Caki2 (cell line): ENCODE measurements around the gene MED29. TPM values are rescaled to one million over a fixed set of nuclear protein-coding genes. Genes with fewer than 3 reads are reported as not detected.
"Not testable (repeated sequence)": the region's sequence is repeated elsewhere in the genome, so short reads cannot be mapped to it uniquely, and the experiment has no call there.

Experiments used
- DNase-seq: peaks from one replicate; pipeline ENCODE4 v3.0.0-alpha.2; 2015; ENCODE audit warnings: low read depth
- in situ Hi-C: cut with HindIII; loops from 2 replicates; pipeline ENCODE4 v1.10.0; 2016; ENCODE audit warnings: low sequenced_read_pairs, low pct_unique_long_range_greater_than_20kb, mixed read lengths
- total RNA-seq: library from RNA; depleted of rRNA; stranded (reverse); fragments of >200 nt; shearing (Covaris generic); gene quantifications from 2 replicates; pipeline ENCODE4 v1.2.3, GENCODE V29; 2014; ENCODE audit warnings: low replicate concordance

MED29 gene
- total RNA-seq, 1 experiment from 2014 or later, result 76.2 TPM

DNA sequence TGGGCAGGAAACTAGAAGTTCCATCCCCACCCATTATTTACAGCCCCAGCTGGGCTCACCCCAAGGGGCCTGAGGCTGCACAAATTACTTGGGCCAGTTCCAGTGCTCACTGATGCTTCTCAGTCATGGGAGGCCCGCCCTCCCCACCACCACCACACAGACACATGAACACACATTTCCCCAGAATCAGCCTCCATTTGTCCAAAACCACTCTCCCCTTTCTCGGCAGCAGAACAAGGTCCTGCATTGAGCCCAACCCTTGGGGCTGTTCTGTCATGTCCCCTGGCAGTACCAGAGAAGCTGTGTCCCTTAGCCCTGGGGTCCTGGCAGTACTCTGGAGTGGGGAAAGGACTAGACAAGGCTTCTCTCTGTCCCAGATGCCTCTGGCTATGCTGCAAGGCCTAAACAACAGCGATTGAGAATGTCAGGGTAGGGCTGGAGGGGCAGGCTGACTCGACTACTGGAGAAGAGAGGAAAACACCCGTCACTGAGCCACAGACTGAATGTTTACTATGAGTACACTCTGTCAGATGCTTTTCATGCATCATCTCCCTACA lies 27.2 kb upstream of the MED29 start:
- in situ Hi-C loops, result no loop called here
- no peak for DNase-seq

DNA sequence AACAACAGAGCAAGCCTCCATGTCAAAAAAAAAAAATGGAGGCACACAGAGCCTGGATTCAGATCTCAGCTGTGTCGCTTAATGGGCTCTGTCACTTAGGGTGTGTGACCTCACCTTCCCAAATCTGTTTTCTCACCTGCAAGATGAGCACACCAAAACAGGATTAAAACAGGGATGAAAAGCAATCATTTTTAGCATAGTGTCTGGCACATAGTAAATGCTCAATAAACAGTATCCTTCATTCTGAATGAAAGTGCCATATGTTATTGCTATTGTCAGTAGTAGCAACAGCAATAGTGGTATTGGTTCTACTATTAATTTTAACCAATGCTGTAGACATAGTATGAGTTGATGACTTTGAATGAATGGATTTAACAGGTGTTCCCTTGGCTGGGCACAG lies 25.6 kb upstream of the MED29 start:
- DNase-seq, result no peak
- in situ Hi-C loops, result no loop called here

DNA sequence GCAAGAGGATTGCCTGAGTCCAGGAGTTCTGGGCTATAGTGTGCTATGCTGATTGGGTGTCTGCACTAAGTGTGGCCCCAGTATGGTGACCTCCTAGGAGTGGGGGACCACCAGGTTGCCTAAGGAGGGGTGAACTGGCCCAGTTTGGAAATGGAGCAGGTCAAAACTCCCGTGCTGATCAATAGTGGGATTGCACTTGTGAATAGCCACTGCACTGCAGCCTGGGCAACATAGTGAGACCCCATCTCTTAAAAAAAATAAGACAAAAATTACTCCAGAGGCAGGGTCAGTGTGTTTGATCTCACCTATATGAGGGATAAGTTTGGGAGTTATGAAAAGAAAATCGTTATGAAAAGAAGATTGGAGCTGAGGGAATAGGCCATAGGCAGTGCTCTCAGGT lies 22.0 kb upstream of the MED29 start:
- in situ Hi-C loops, result no loop called here
- no peak for DNase-seq

DNA sequence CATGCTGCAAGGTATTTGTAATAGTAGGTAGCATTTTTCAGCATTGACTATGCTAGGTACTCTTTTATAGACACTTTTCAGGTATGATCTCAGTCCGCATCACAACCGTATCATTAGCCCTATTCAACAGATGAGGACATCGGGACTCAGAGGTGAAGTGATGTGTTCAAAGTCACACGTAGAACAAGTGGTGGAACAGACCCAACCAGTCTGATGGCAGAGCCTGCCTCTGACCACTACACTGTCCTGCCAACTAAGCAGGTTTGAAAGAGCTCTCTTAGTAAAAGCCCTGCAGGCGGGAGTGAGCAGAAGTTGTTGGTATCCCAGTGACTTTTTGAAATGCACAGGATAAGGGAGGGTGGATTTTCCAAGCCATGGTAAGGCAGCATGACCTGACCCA lies 20.4 kb upstream of the MED29 start:
- DNase-seq, result no peak
- in situ Hi-C loops, result no loop called here

DNA sequence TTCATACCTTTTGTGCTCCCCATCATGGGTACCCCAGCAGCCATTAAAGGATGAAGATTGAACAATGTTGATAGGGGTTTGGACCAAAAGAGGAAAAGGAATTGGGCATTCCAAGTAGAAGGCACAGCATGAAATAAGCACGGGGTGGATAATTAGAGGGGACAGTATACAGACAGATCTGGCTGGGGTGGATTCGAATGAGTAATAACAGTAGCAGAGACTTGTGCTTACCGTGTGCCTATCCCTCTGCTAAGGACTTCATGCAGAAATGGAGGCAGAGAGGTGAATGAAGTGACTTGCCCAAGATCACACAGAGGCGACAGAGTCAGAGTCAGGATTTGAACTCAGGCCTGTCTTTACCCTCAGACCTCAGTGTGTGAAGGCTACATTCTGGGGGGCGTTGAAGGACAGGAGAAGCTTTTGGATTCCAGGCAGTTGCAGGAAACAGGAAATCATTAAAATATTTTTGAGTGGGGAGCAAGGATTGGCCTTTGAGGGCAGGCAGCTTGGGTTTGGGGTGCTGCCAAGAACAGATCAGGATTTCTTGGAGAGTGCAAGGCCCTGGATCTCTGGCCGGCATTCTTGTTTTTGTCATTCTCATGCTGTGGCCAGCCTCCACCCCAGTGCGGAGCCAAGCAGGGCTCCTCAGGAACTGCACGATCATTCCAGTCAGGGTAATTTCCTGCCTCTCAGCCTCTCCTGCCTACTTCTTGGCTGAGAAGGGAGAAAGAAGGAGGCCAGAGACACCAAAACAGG lies 19.0 kb upstream of the MED29 start:
- in situ Hi-C loops, result no loop called here

DNA sequence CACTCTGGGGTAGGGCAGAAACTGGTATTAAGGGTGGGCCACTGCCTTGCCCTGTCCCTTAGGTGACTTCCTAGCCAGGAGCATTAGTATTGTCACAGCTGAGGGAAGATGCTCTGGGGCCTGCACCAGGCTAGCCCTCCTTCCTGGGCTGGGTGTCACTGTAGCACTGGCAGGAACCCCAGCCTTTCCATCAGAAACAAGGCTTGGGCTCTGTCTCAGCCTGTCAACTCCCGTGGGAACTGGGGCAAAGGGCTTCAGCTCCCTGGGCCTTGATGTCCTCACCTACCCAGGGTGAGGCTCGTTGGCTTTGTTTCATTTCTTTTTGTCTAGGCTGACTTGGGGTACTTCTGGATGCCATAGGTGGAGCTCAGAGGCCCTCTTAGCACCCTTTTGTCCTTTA lies 18.2 kb upstream of the MED29 start:
- in situ Hi-C loops, result no loop called here
- no peak for DNase-seq

More for the DNA sequence above, 19.0 kb upstream of the MED29 start:
- DNase-seq, result no peak

DNA sequence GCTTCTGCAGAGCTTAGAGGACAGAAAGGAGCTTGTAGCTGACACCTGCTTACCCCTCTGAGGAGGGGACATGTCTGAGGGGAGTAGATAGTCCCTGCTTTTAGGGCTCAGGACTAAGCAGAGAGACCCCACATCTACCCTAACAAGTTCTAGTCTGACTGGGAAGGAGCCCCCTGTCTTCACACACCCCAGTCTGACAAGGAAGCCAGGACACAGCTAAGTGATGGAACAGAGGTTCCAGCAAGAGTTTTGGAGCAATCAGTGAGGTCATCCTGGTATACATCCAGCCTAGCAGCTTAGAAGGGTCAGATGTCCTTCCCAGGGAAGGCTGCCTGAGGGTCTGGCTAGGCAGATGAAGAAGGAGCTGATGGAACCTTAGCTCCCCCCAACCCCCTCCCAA lies 15.2 kb upstream of the MED29 start:
- in situ Hi-C loops, result no loop called here
- no peak for DNase-seq

DNA sequence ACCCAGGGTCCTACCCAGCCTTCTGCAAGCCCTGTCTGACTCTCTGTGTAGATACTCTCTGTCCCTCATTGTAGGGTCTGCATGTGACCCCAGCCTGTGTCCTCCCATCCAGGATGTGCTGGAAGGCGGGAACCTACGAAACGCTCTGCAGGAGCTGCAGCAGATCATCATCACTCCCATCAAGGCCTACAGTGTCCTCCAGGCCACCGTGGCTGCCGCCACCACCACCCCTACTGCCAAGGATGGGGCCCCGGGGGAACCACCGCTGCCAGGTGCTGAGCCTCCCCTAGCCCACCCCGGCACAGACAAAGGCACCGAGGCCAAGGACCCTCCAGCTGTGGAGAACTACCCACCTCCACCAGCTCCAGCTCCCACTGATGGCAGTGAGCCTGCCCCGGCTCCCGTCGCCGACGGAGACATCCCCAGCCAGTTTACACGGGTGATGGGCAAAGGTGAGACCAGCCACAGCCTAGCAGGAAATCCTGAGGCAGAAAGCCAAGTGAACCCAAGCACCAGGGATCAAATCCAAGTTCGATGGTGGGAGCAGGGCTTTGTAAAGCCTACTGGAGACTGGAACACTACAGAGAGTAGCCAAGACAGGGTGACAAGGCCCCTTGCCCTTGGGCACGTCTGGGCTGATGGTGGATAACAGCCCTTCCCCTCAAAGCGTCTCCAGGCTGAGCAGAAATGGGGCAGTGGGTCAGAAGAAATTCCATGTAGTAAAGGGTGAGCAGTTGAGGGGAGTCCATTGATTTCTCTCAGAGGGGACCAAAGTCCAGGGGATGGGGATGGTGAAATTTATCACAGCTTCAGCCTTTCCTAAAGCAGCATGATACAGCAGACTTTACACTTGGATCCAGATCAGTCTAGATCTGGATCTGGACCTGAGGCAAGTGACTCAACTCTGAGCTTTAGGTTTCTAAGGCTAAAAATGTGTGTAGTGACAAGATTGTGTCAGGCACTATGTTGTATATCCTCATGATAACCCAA lies 13.5 kb upstream of the MED29 start:
- DNase-seq, result no peak
- in situ Hi-C loops, result no loop called here

DNA sequence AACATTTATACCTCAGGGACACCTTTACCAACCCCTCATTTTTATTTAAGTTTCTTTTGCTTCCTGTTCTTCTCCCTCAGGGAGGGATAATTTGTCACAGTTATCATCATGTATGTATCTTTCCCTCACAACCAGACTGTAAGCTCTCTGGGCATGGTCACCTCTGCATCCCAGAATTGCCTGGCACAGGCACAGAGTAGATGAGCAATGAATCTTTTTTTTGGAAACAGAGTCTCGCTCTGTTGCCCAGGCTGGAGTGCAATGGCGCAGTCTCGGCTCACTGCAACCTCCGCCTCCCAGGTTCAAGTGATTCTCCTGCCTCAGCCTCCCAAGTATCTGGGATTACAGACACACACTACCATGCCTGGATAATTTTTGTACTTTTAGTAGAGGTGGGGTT lies 11.8 kb upstream of the MED29 start:
- DNase-seq, in situ Hi-C loops: not testable (repeated sequence)

DNA sequence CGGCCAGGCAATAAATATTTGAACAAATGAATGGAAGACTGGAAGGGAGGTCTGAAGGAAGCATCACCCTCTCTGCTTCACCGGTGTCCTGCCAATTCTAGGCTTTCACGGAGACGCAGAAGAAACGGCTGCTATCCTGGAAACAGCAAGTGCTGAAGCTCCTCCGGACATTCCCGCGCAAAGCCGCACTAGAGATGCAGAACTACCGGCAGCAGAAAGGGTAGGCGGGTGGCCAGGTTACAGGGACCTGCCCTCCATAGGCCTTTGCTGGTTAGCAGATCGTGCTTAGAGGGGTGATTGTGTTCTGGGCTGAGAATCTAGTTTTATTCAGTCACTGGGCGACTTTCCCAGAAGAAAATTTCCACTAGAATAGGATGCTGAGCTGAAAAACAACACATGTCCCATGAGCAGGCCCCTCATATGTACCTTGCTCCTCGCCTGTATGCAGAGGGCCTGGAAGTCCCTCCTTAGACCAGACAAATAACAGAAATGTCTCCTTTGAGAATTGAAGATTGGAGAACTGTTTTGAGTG lies 11.2 kb upstream of the MED29 start:
- in situ Hi-C loops, result no loop called here

DNA sequence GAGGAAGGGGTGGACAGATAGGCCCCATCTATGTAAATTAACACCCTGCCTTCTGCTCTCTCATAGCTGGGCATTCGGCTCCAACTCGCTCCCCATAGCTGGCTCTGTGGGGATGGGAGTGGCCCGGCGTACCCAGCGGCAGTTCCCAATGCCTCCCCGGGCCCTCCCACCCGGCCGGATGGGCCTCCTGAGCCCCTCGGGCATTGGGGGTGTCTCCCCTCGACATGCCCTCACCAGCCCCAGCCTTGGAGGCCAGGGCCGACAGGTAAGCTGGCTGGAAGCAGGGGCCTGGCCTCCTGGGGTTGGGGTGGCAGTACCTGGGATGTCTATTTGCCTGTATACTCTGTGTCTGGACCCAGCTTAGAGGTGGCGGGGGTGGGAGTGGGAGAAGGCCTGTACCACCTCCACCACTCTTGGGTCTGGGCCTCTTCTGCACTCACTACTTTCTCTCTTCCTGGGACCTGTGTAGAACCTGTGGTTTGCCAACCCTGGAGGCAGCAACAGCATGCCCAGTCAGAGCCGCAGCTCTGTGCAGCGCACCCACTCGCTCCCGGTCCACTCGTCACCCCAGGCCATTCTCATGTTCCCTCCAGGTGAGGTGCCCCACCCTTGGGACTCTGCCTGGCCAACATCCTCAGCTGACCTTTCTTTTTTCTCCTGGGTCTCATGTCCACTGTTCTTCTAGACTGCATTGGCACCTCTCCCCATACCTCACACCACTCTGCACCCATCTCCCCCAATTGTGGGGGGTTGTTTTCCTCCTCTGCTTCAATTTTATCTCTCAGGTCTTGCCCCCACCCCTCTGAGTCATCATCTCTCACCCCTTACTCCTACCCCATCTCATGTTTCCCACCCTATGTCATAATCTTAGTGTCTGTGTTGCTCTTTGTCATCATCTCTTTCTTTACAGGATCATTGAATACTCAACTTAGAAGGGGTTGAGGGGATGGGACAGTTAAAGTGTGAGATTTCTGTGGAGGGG lies 10.4 kb upstream of the MED29 start:
- no peak for DNase-seq
- in situ Hi-C loops, result no loop called here

More for the DNA sequence above, 11.2 kb upstream of the MED29 start:
- no peak for DNase-seq

DNA sequence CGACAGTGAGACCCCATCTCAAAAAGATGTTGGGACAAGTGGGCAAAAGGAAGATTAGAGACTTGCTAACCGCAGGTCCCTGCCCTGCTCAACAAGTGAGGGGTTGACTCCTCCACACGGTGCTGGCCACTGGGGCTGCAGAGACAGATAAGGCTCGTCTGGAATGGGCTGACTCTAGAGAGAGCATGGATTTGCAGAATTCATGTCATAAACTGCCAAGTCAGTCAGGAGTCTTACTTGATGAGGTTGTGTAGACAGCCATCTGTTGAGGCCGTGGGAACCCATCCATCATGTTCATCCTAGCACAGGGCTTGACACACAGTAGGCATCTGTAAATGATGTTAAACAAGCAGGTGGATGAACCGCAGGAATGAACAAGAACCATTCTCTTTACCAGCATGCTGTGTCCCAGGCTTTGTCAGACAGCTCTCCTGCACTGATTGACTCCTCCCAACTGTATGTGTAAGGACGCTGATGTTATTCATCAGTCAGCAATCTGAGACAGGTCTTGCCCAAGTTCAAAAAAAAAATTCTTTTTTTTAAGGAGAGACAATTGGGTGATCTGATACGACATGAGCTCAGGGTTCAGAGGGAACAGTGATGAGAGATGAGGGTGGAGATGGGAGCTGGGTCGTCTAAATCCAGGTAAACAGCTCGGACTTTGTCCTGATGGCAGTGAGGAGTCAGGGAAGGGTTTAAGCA lies 9.1 kb upstream of the MED29 start:
- in situ Hi-C loops, result no loop called here
- no peak for DNase-seq

DNA sequence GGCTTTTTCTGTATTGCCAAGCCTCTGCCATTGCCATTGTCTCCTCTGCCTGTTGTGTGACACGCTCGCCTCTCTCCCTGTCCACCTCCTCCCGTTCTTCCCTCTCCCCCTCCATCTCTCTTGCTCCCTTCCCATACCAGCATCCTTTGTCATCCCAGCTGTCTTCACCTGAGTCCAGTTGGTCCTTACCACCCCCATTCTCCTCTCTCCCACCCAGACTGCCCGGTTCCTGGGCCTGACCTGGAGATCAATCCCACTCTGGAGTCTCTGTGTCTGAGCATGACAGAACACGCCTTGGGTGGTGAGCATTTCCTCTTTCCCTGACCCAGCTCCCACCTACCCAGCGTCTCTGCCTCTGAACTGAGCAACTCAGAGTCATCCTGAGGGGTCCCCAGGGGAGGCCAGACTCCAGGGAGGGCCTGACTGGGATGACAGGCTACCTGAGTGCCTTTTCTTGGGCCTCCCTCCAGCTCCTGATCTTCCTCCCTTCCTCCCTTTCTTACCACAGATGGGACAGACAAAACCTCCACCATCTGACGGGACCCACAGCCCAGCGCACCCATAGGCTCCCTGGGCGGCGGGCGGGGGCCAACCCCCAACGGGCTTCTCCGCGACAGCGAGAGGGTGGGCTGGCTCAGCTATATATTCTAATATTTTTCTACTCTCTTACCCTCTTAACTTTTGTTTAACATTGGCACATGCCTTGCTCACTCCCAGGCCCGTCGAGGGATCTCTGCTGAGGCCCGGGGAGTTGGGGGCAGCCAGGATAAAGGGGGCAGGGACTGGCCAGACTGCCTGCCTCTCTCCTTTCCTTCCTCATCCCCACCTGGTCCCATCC lies 8.0 kb upstream of the MED29 start:
- DNase-seq, result no peak
- in situ Hi-C loops, result no loop called here

DNA sequence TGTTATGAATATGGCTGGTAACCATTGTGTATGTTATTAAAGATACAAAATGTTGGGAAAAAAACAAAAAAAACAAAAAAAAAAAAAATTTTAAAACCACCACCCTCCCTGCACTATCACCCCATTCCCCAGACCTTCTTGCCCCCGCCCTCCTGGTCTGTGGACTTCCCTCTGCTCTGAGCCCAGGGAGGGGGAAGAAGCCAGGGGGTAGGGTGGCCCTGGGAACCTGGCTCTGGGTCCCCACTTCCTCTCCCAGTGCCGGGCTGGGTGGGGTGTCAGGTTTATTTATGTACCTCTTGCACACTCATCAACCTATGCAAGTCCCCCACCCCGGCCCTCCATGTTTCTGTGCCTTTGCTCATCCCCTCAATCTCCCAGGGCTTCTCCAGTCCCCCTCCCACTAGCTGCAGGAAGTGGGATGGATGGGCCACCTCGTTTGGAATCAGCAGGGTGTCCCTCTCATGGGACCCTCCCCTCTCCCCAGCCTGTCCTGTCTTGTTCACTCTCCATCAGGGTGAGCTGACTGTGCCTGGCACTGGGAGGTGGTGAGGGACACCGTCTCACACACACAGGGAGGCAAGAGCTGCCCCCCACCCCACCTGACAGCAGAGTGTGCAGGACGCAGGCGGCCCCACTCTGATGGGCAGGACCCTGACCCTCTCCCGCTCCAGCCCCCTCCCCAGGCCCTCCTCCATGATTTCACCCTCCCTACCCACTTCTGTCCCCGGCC lies 6.2 kb upstream of the MED29 start:
- no peak for DNase-seq
- in situ Hi-C loops, result no loop called here

DNA sequence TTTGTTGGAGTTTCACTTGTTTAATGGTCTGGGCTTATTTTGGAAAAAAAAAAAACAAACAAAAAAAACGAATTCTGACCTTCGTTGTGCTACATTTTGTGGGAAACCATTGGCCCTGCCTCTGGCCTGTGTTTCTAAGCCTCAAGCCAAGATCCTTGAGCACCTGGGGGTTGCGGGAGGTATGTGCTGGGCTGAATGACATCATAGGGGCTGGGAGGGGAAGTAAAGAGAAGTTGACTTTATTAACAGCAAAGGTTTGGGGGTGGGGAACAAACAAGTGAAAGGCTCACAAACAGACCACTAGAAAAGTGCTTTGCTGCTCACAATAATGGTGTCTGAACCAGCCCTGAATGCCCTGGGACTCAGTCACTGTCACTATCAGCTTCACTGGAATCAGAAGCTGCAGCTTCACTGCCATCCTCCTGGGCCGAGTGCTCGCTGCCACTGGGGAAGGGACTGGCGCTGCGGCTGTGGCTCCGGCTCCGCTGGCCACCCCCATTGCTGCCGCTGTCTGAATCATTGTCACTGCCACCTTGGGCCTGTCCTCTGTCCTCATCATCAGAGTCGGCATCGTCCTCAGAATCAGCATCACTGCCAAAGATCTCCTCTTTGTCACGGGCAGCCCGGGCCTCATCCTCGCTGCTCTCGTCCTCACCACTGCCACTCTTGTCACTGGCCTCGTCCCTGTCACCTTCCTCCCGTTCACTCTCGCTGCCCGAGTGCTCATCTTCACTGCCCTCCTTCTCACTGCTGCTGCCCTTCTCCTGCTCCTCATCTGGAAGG lies 5.4 kb upstream of the MED29 start:
- no peak for DNase-seq
- in situ Hi-C loops, result no loop called here
